Measurements from ENCODE around the gene NACAD.

Gene NACAD

GRCh38 chr7:45071528-45071927, 17.2 kb downstream of the NACAD start:
- peaks cover 0 to 44% of the 10 kb centered on the region in 2 experiments; a peak in 2 of 3 replicates for H3K36me3 ChIP-seq (ENCODE audit: control insufficient read depth in 2 of 2, insufficient read depth in 1 of 2, low read length in 2 of 2)
- TF ChIP-seq ZNF785 (tag by site-specific recombination; IDR thresholded peaks at IDR 0.05) (no peak), SP3 (tag by site-specific recombination; IDR thresholded peaks at IDR 0.05) (no peak), ZNF747 (tag by site-specific recombination; IDR thresholded peaks at IDR 0.05) (no peak), ZNF169 (tag by site-specific recombination; IDR thresholded peaks at IDR 0.05) (no peak), ZNF544 (tag by site-specific recombination; IDR thresholded peaks at IDR 0.05) (no peak), ZBTB11 (tag by site-specific recombination; conservative IDR thresholded peaks at IDR 0.05; ENCODE audit: low read depth) (no peak), ZNF133 (tag by site-specific recombination; IDR thresholded peaks at IDR 0.05) (no peak), YY1 (tag by site-specific recombination; IDR thresholded peaks at IDR 0.05) (no peak), HOXA7 (CRISPR knock-in tag; IDR thresholded peaks at IDR 0.05; ENCODE audit: borderline replicate concordance) (no peak), KLF16 (tag by site-specific recombination; IDR thresholded peaks at IDR 0.05) (no peak), ZNF514 (tag by site-specific recombination; IDR thresholded peaks at IDR 0.05) (no peak)
- CTCF ChIA-PET: no interaction called here
- no peak overlapping the region for H3K4me3 ChIP-seq (ENCODE audit: low read depth, low read length)
- no peaks in the 10 kb centered on the region for H3K9me3 ChIP-seq (ENCODE audit: control insufficient read depth, insufficient read depth, low read depth, low read length)
- POLR2A ChIA-PET: no interaction called here
- H3K4me1 ChIP-seq (ENCODE audit: control insufficient read depth, insufficient read depth, low read length): no peaks in the 10 kb centered on the region
- no peak overlapping the region for H3K27ac ChIP-seq (ENCODE audit: extremely low read depth, low read depth, low read length)

- Histone ChIP-seq H3K36me3 (ENCODE audit: control insufficient read depth in 2 of 2, insufficient read depth in 1 of 2, low read length in 2 of 2) (peaks cover 0 to 42% of the 10 kb centered on the region in 2 experiments; a peak in 2 of 3 replicates), H3K9me3 (ENCODE audit: control insufficient read depth, insufficient read depth, low read depth, low read length) (no peaks in the 10 kb centered on the region), H3K4me3 (ENCODE audit: low read depth, low read length) (no peak overlapping the region), H3K4me1 (ENCODE audit: control insufficient read depth, insufficient read depth, low read length) (no peaks in the 10 kb centered on the region), H3K27ac (ENCODE audit: extremely low read depth, low read depth, low read length) (no peak overlapping the region)
- POLR2A ChIA-PET: no interaction called here
- no peak for TF ChIP-seq ZNF837 (tag by site-specific recombination; IDR thresholded peaks at IDR 0.05)
- no peak for TF ChIP-seq ZNF398 (tag by site-specific recombination; IDR thresholded peaks at IDR 0.05)
- no peak for TF ChIP-seq MYNN (tag by site-specific recombination; IDR thresholded peaks at IDR 0.05; ENCODE audit: borderline replicate concordance)
- no peak for TF ChIP-seq ZNF629 (tag by site-specific recombination; IDR thresholded peaks at IDR 0.05)
- no peak for TF ChIP-seq ZNF701 (tag by site-specific recombination; IDR thresholded peaks at IDR 0.05)
- TF ChIP-seq ZNF423 (tag by site-specific recombination; IDR thresholded peaks at IDR 0.05): no peak
- no peak for TF ChIP-seq YY1 (tag by site-specific recombination; IDR thresholded peaks at IDR 0.05)
- TF ChIP-seq MZF1 (tag by site-specific recombination; IDR thresholded peaks at IDR 0.05; ENCODE audit: borderline replicate concordance): no peak
- TF ChIP-seq ZNF175 (tag by site-specific recombination; IDR thresholded peaks at IDR 0.05): no peak
- no peak for TF ChIP-seq ZNF121 (tag by site-specific recombination; IDR thresholded peaks at IDR 0.05)
- no peak for TF ChIP-seq ZNF157 (tag by site-specific recombination; IDR thresholded peaks at IDR 0.05)
- TF ChIP-seq ZNF707 (tag by site-specific recombination; IDR thresholded peaks at IDR 0.05): no peak
- TF ChIP-seq ZNF654 (tag by site-specific recombination; IDR thresholded peaks at IDR 0.05; ENCODE audit: low read depth): no peak
- no peak for TF ChIP-seq ZNF510 (tag by site-specific recombination; IDR thresholded peaks at IDR 0.05; ENCODE audit: insufficient replicate concordance)
- TF ChIP-seq ZNF24 (tag by site-specific recombination; IDR thresholded peaks at IDR 0.05): no peak
- no peak for TF ChIP-seq ZNF48 (tag by site-specific recombination; IDR thresholded peaks at IDR 0.05)
- no peak for TF ChIP-seq ZNF692 (tag by site-specific recombination; IDR thresholded peaks at IDR 0.05)
- no peak for TF ChIP-seq ZNF521 (tag by site-specific recombination; IDR thresholded peaks at IDR 0.05)
- TF ChIP-seq KLF7 (tag by site-specific recombination; IDR thresholded peaks at IDR 0.05; ENCODE audit: borderline replicate concordance): no peak
- no peak for TF ChIP-seq ZNF791 (tag by site-specific recombination; IDR thresholded peaks at IDR 0.05)
- CTCF ChIA-PET: interaction anchor here (0.6 to 1.1 kb wide), 2 partner anchors 19 to 63 kb away, joined by 3 read pairs; partner anchors contain the start of gene NACAD
Observed at GRCh38 chr7:45070254-45070642, 18.5 kb downstream of the NACAD start.

All from HEK293 (cell line).